ENCODE results near the gene POLR2I. TPM values are rescaled to one million over a fixed set of nuclear protein-coding genes. Genes with fewer than 3 reads are reported as not detected.

POLR2I gene
- total RNA-seq, 1 donor from 2014 or later = 85.8 TPM

DNA sequence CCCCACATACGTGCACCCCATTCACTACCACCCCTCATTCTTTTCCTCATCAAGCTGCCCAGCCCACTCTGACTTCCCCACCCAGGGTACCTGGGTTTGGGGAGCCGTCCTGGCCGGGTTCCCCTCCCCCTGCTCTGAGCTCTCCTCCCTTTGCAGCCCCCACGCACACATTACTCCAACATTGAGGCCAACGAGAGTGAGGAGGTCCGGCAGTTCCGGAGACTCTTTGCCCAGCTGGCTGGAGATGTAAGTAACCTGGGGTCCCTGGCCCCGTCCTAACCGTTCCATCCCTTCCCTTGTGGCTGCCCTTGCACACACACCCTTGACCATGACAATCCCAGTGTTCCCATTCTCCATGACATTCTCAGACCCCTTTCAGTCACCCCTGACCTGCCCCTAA is 27.8 kb upstream of the POLR2I start:
- peak overlapping the region; percentile 33 for H3K4me3 Mint-ChIP-seq (ENCODE audit: low read depth)
- TF ChIP-seq, protein P1, sequence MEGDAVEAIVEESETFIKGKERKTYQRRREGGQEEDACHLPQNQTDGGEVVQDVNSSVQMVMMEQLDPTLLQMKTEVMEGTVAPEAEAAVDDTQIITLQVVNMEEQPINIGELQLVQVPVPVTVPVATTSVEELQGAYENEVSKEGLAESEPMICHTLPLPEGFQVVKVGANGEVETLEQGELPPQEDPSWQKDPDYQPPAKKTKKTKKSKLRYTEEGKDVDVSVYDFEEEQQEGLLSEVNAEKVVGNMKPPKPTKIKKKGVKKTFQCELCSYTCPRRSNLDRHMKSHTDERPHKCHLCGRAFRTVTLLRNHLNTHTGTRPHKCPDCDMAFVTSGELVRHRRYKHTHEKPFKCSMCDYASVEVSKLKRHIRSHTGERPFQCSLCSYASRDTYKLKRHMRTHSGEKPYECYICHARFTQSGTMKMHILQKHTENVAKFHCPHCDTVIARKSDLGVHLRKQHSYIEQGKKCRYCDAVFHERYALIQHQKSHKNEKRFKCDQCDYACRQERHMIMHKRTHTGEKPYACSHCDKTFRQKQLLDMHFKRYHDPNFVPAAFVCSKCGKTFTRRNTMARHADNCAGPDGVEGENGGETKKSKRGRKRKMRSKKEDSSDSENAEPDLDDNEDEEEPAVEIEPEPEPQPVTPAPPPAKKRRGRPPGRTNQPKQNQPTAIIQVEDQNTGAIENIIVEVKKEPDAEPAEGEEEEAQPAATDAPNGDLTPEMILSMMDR (IDR thresholded peaks at IDR 0.05; ENCODE audit: unreplicated experiment) = no peak
- H3K9me3 Mint-ChIP-seq (ENCODE audit: low read depth) = peaks cover 4% of the 10 kb centered on the region
- no peaks in the 10 kb centered on the region for H3K27me3 Mint-ChIP-seq
- H3K27ac Mint-ChIP-seq = no peak overlapping the region
- peaks cover 25% of the 10 kb centered on the region for H3K36me3 Mint-ChIP-seq (ENCODE audit: insufficient read depth)
- DNase-seq (ENCODE audit: low spot score, unreplicated experiment) = no peak
- H3K4me1 Mint-ChIP-seq (ENCODE audit: low read depth) = peaks cover 8% of the 10 kb centered on the region

DNA sequence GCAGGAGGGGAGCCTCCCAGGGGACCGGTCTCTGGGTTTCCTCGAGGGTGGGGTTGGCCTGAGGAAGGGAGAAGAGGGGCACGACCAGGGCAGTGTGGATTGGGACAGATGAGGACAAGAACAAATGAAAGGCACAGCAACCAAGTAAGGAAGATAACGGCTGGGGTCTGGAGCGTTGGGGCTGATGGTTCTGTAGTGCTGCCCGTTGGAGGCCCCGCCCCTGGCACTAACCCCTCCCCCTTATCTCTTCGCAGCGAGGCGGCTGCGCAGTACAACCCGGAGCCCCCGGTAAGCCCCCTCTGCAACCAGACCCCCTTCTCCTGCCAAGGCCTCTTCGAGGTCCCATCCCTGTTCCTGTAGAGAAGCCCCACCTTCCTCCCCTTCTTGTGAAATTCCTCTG is 27.4 kb upstream of the POLR2I start:
- DNase-seq (ENCODE audit: low spot score, unreplicated experiment) = no peak
- TF ChIP-seq, protein P1 (IDR thresholded peaks at IDR 0.05; ENCODE audit: unreplicated experiment) = no peak
- no peak overlapping the region for H3K27ac Mint-ChIP-seq
- no peaks in the 10 kb centered on the region for H3K27me3 Mint-ChIP-seq
- peaks cover 23% of the 10 kb centered on the region for H3K36me3 Mint-ChIP-seq (ENCODE audit: insufficient read depth)
- H3K9me3 Mint-ChIP-seq (ENCODE audit: low read depth) = peaks cover 4% of the 10 kb centered on the region
- H3K4me1 Mint-ChIP-seq (ENCODE audit: low read depth) = peaks cover 8% of the 10 kb centered on the region
- H3K4me3 Mint-ChIP-seq (ENCODE audit: low read depth) = peak overlapping the region; percentile 98

DNA sequence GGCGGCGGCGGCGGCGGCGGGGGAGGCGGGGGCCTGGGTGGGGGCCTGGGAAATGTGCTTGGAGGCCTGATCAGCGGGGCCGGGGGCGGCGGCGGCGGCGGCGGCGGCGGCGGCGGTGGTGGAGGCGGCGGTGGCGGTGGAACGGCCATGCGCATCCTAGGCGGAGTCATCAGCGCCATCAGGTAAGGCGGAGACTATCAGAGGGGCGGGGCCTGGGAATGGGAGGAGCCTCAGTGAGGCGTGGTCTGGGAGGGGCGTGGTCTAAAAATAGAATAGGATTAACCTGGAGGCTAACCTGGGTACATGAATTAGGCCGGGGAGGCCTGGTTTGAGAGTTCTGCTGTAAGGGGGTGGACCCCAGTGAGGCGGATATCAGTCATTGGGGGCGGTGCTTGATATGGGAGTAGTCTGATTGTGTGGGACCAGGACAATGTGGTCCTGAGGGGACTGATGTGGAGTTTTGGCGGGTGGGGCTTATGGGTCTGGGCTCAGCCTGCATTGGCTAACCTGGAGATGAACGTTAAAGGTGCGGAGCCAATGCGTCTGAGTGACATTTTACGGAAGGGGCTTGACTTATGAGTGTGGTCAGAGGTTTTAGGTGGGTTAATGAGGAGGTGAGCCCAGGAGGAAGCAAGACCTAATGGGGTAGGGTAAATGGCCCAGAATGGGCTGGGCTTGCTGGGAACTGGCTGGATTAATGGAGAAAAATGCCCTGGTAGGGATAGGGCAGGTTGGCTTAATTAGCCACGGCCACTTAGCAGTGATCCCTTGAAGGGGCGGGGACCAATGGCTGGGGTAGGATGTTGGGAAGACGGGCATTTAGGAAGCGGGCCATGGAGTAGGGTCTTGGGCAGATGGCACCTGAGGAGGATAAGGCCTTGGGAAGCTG is 26.6 kb upstream of the POLR2I start:
- Mint-ChIP-seq H3K4me1 (ENCODE audit: low read depth) (peaks cover 11% of the 10 kb centered on the region), H3K27ac (peak overlapping the region; percentile 98), H3K27me3 (peaks cover 5% of the 10 kb centered on the region), H3K4me3 (ENCODE audit: low read depth) (peak overlapping the region; percentile 98), H3K9me3 (ENCODE audit: low read depth) (peaks cover 4% of the 10 kb centered on the region), H3K36me3 (ENCODE audit: insufficient read depth) (peaks cover 18% of the 10 kb centered on the region)
- TF ChIP-seq, protein P1 (IDR thresholded peaks at IDR 0.05; ENCODE audit: unreplicated experiment) = no peak
- peak; percentile 80 for DNase-seq (ENCODE audit: low spot score, unreplicated experiment)

DNA sequence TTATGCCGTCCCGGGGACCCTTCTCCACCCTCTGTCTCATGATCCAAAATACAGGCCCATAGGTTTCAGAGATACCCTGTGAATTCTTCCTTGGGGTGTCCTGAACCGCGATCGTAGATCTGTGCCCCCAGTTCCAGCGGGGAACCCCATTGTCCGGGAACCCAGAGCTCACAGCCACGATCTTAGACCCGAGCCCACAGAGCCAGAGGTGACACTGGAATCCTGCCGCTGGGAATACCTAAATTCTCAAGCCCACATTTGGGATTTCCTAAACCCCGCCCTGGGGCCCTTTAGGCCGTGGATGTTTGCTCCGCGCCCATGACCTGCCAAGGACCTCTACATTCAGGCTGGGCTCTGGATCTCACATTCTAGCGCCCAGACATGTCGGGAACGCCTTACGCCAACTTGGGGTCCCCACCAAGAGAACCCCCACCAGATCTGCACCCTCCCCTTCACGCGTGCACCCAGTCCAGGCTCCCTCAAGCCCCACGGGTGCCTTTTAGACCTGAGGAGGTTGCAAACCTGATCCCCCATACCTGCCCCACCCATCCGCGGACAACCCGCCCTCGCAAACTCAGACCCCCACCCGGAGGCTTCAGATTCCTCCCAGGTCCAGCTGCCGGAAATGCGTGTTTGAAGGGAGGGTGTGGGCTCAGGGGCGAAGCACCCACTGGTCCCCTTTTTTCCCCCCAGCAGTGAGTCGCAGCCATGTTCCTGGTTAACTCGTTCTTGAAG is 25.8 kb upstream of the POLR2I start:
- DNase-seq (ENCODE audit: low spot score, unreplicated experiment) = no peak
- Mint-ChIP-seq H3K27me3 (peaks cover 5% of the 10 kb centered on the region), H3K4me1 (ENCODE audit: low read depth) (peaks cover 11% of the 10 kb centered on the region), H3K36me3 (ENCODE audit: insufficient read depth) (peaks cover 17% of the 10 kb centered on the region), H3K9me3 (ENCODE audit: low read depth) (peaks cover 4% of the 10 kb centered on the region), H3K4me3 (ENCODE audit: low read depth) (peak overlapping the region; percentile 98), H3K27ac (peak overlapping the region; percentile 98)
- TF ChIP-seq, protein P1 (IDR thresholded peaks at IDR 0.05; ENCODE audit: unreplicated experiment) = no peak
